ES-I3 (cell line): ENCODE results near the gene ZC3H4.
A peak's percentile ranks its signal among the peaks of the same experiment; 100 is the strongest.

Experiments
- H3K36me3 ChIP-seq: 2 replicates; pipeline ENCODE4 v1.6.1; 2013; ENCODE audit warnings: mild to moderate bottlenecking, low read length, control low read depth, moderate library complexity; ENCODE audit not compliant: insufficient read depth
- H3K4me1 ChIP-seq: 2 replicates; pipeline ENCODE4 v1.6.1; 2013; ENCODE audit warnings: mild to moderate bottlenecking, control low read depth, low read length; ENCODE audit not compliant: insufficient read depth
- H3K9ac ChIP-seq: 2 replicates; pipeline ENCODE4 v1.6.1; 2013; ENCODE audit warnings: low read depth, mild to moderate bottlenecking, low read length, moderate library complexity
- H3K9me3 ChIP-seq: 2 replicates; pipeline ENCODE4 v1.6.1; 2013; ENCODE audit warnings: mild to moderate bottlenecking, low read length, moderate library complexity; ENCODE audit not compliant: control insufficient read depth, insufficient read depth

ZC3H4 gene

GRCh38 chr19:47026889-47027288, 86.7 kb downstream of the ZC3H4 start:
- Histone ChIP-seq H3K36me3 (no peaks in the 10 kb centered on the region), H3K4me1 (no peaks in the 10 kb centered on the region; the same call in 1 of the 2 replicates)

GRCh38 chr19:47026156-47026555, 87.4 kb downstream of the ZC3H4 start:
- H3K4me1 ChIP-seq, result no peaks in the 10 kb centered on the region; the same call in 1 of the 2 replicates
- no peak overlapping the region for H3K9ac ChIP-seq
- no peaks in the 10 kb centered on the region for H3K36me3 ChIP-seq
- H3K9me3 ChIP-seq, result no peaks in the 10 kb centered on the region

More at GRCh38 chr19:47026889-47027288, 86.7 kb downstream of the ZC3H4 start:
- Histone ChIP-seq H3K9me3 (no peaks in the 10 kb centered on the region), H3K9ac (no peak overlapping the region)

GRCh38 chr19:47024502-47024901, 89.1 kb downstream of the ZC3H4 start:
- no peaks in the 10 kb centered on the region; the same call in 1 of the 2 replicates for H3K4me1 ChIP-seq
- H3K36me3 ChIP-seq, result no peaks in the 10 kb centered on the region
- H3K9ac ChIP-seq, result no peak overlapping the region
- H3K9me3 ChIP-seq, result no peaks in the 10 kb centered on the region

- no peaks in the 10 kb centered on the region; the same call in 1 of the 2 replicates for H3K4me1 ChIP-seq
- H3K9ac ChIP-seq, result peak overlapping the region; percentile 2; the same call in 1 of the 2 replicates
- H3K9me3 ChIP-seq, result no peaks in the 10 kb centered on the region
- no peaks in the 10 kb centered on the region for H3K36me3 ChIP-seq
Measured at GRCh38 chr19:47023448-47023794, 90.2 kb downstream of the ZC3H4 start.

- Histone ChIP-seq H3K36me3 (no peaks in the 10 kb centered on the region), H3K9me3 (no peaks in the 10 kb centered on the region), H3K9ac (peak overlapping the region; percentile 2; the same call in 1 of the 2 replicates), H3K4me1 (no peaks in the 10 kb centered on the region; the same call in 1 of the 2 replicates)
Measured at GRCh38 chr19:47022541-47023447, 90.8 kb downstream of the ZC3H4 start.

GRCh38 chr19:47022140-47022536, 91.4 kb downstream of the ZC3H4 start:
- no peaks in the 10 kb centered on the region; the same call in 1 of the 2 replicates for H3K4me1 ChIP-seq
- peak overlapping the region; percentile 54; the same call in 1 of the 2 replicates for H3K9ac ChIP-seq
- H3K9me3 ChIP-seq, result no peaks in the 10 kb centered on the region
- H3K36me3 ChIP-seq, result no peaks in the 10 kb centered on the region

GRCh38 chr19:47021536-47022139, 91.9 kb downstream of the ZC3H4 start:
- Histone ChIP-seq H3K9me3 (no peaks in the 10 kb centered on the region), H3K4me1 (no peaks in the 10 kb centered on the region; the same call in 1 of the 2 replicates), H3K9ac (peak overlapping the region; percentile 54), H3K36me3 (no peaks in the 10 kb centered on the region)

- H3K9ac ChIP-seq, result peak overlapping the region; percentile 54
- H3K4me1 ChIP-seq, result no peaks in the 10 kb centered on the region; the same call in 1 of the 2 replicates
- no peaks in the 10 kb centered on the region for H3K9me3 ChIP-seq
- H3K36me3 ChIP-seq, result no peaks in the 10 kb centered on the region
Measured at GRCh38 chr19:47020992-47021496, 92.5 kb downstream of the ZC3H4 start.

GRCh38 chr19:47020132-47020805, 93.3 kb downstream of the ZC3H4 start:
- Histone ChIP-seq H3K4me1 (no peaks in the 10 kb centered on the region; the same call in 1 of the 2 replicates), H3K9ac (peak overlapping the region; percentile 54; the same call in 1 of the 2 replicates), H3K9me3 (no peaks in the 10 kb centered on the region), H3K36me3 (no peaks in the 10 kb centered on the region)

- peak within 1 kb of the TSS; percentile 54; the same call in 1 of the 2 replicates for H3K9ac ChIP-seq
- no peaks in the 10 kb centered on the region for H3K9me3 ChIP-seq
- no peaks in the 10 kb centered on the region; the same call in 1 of the 2 replicates for H3K4me1 ChIP-seq
- no peaks in the 10 kb centered on the region for H3K36me3 ChIP-seq
Measured at GRCh38 chr19:47019431-47020041, 94.0 kb downstream of the ZC3H4 start, which contains the start of gene NPAS1. TSS of gene NPAS1 (plus strand) at chr19:47019837. CDS start at chr19:47021048, 1,211 bp downstream.

- H3K36me3 ChIP-seq, result no peaks in the 10 kb centered on the region
Measured at GRCh38 chr19:47018923-47019322, 94.7 kb downstream of the ZC3H4 start.

More at GRCh38 chr19:47018923-47019322, 94.7 kb downstream of the ZC3H4 start:
- Histone ChIP-seq H3K9ac (peak overlapping the region; percentile 54; the same call in 1 of the 2 replicates), H3K9me3 (no peaks in the 10 kb centered on the region), H3K4me1 (no peaks in the 10 kb centered on the region; the same call in 1 of the 2 replicates)
